Stimulated activated CD4-positive, alpha-beta T cell treated with anti-CD3 and anti-CD28 coated beads, Interleukin-4, amount 100 ng/mL, for 4 hours (primary cell): ENCODE data around the gene GPR12.
A peak's percentile ranks its signal among the peaks of the same experiment; 100 is the strongest.
"Not testable (repeated sequence)": the region's sequence is repeated elsewhere in the genome, so short reads cannot be mapped to it uniquely, and the experiment has no call there.

Experiments
- DNase-seq, 2 experiments: peaks; one replicate each; pipeline ENCODE4 v3.0.0-alpha.2; 2020

GPR12 gene

GRCh38 chr13:26747706-26748105, 12.9 kb downstream of the GPR12 start:
- no peak for DNase-seq

- DNase-seq, result no peak
Observed at GRCh38 chr13:26743971-26744370, 16.6 kb downstream of the GPR12 start.

GRCh38 chr13:26742691-26743358, 17.8 kb downstream of the GPR12 start:
- no peak for DNase-seq

- no peak for DNase-seq
Observed at GRCh38 chr13:26735677-26736076, 24.9 kb downstream of the GPR12 start.

GRCh38 chr13:26727633-26728032, 33.0 kb downstream of the GPR12 start:
- DNase-seq, result no peak

GRCh38 chr13:26727122-26727521, 33.5 kb downstream of the GPR12 start:
- DNase-seq, result no peak

- no peak for DNase-seq
Observed at GRCh38 chr13:26726684-26727083, 33.9 kb downstream of the GPR12 start.

- DNase-seq, result not testable (repeated sequence)
Observed at GRCh38 chr13:26723620-26724019, 37.0 kb downstream of the GPR12 start.

- no peak for DNase-seq
Observed at GRCh38 chr13:26722321-26722720, 38.3 kb downstream of the GPR12 start.

- peak; percentile 5 to 9 for DNase-seq
Observed at GRCh38 chr13:26721251-26722121, 39.1 kb downstream of the GPR12 start.

- no peak for DNase-seq
Observed at GRCh38 chr13:26719356-26719945, 41.1 kb downstream of the GPR12 start.

- DNase-seq, result no peak
Observed at GRCh38 chr13:26718872-26719271, 41.7 kb downstream of the GPR12 start.

- no peak for DNase-seq
Observed at GRCh38 chr13:26718146-26718545, 42.4 kb downstream of the GPR12 start.

- DNase-seq, result no peak
Observed at GRCh38 chr13:26716984-26717383, 43.6 kb downstream of the GPR12 start.

- DNase-seq, result no peak
Observed at GRCh38 chr13:26713341-26713740, 47.2 kb downstream of the GPR12 start.

- DNase-seq, result no peak
Observed at GRCh38 chr13:26711211-26711610, 49.4 kb downstream of the GPR12 start.

GRCh38 chr13:26710166-26710565, 50.4 kb downstream of the GPR12 start:
- no peak for DNase-seq

GRCh38 chr13:26709461-26709860, 51.1 kb downstream of the GPR12 start:
- no peak for DNase-seq

GRCh38 chr13:26708007-26708297, 52.6 kb downstream of the GPR12 start:
- DNase-seq, result no peak

GRCh38 chr13:26707122-26708006, 53.2 kb downstream of the GPR12 start:
- DNase-seq, result no peak

GRCh38 chr13:26706381-26706780, 54.2 kb downstream of the GPR12 start:
- no peak for DNase-seq

- no peak for DNase-seq
Observed at GRCh38 chr13:26705536-26705935, 55.0 kb downstream of the GPR12 start.
